Kidney epithelial cell (primary cell): ENCODE results near the gene CCT7. TPM values are rescaled to one million over a fixed set of nuclear protein-coding genes. Genes with fewer than 3 reads are reported as not detected.

Source experiments
- total RNA-seq: library from RNA; depleted of rRNA; stranded (reverse); fragments of >200 nt; gene quantifications from 2 replicates; pipeline ENCODE4 v1.2.3, GENCODE V29; 2015

Gene CCT7
- total RNA-seq, 1 donor from 2014 or later = 277 TPM

Other genes with a start within 250 kb of the CCT7 start
- 7.6 and 13.0 TPM in 2 replicates for gene SFXN5, start 162.6 kb upstream of the CCT7 start, total RNA-seq
- 33.3 and 43.6 TPM in 2 replicates for gene RAB11FIP5, start 121.4 kb upstream of the CCT7 start, total RNA-seq
- not detected in 2 replicates for gene NOTO, start 31.7 kb upstream of the CCT7 start, total RNA-seq
- gene SMYD5, start 20.1 kb upstream of the CCT7 start, total RNA-seq = 30.2 and 33.6 TPM in 2 replicates
- 6.6 and 7.8 TPM in 2 replicates for gene PRADC1, start 1.1 kb upstream of the CCT7 start, total RNA-seq
- gene FBXO41, start 50.2 kb downstream of the CCT7 start, total RNA-seq = 7.0 and 9.9 TPM in 2 replicates
- gene EGR4, start 59.2 kb downstream of the CCT7 start, total RNA-seq = not detected in 2 replicates
- gene ALMS1, start 151.5 kb downstream of the CCT7 start, total RNA-seq = 19.6 and 26.1 TPM in 2 replicates